Measurements from ENCODE around the gene SLC47A1. TPM values are rescaled to one million over a fixed set of nuclear protein-coding genes. Genes with fewer than 3 reads are reported as not detected.

SLC47A1 gene
- total and polyA plus RNA-seq, 2 of the 13 experiments (the other 11 are each of a cell fraction or from before 2014, with no cell fraction given), result 42.1 to 67.5 TPM

GRCh38 chr17:19568016-19568350 is 34.3 kb downstream of the SLC47A1 start:
- H3K4me2 ChIP-seq (ENCODE audit: low read depth, low read length), result no peak overlapping the region
- H3K4me1 ChIP-seq (ENCODE audit: insufficient read depth, low read length), result no peaks in the 10 kb centered on the region
- H3K27me3 ChIP-seq (ENCODE audit: control insufficient read depth in 1 of 2, insufficient read depth in 2 of 2, low read length in 2 of 2), result no peaks in the 10 kb centered on the region
- WGBS (ENCODE audit: low lambda C conversion rate), result 100% methylated on average over 1 of the region's 1 CpG
- FAIRE-seq, result no peak
- no peak for TF ChIP-seq ZNF329 (CRISPR knock-in tag; IDR thresholded peaks at IDR 0.05; ENCODE audit: low read depth)
- TF ChIP-seq ZNF33A (CRISPR knock-in tag; IDR thresholded peaks at IDR 0.05; ENCODE audit: borderline replicate concordance), result no peak
- no peak for TF ChIP-seq ZNF878 (CRISPR knock-in tag; IDR thresholded peaks at IDR 0.05)
- TF ChIP-seq SPEN (CRISPR knock-in tag; IDR thresholded peaks at IDR 0.05; ENCODE audit: low read depth), result no peak
- no peak for TF ChIP-seq PRDM15 (CRISPR knock-in tag; IDR thresholded peaks at IDR 0.05)
- TF ChIP-seq PCBP1 (IDR thresholded peaks at IDR 0.05; ENCODE audit: borderline replicate concordance, low read depth, low read length), result no peak
- TF ChIP-seq LBX2 (CRISPR knock-in tag; IDR thresholded peaks at IDR 0.05; ENCODE audit: borderline replicate concordance), result no peak
- no peak for TF ChIP-seq TOPORS (CRISPR knock-in tag; IDR thresholded peaks at IDR 0.05)
- TF ChIP-seq GABPA (IDR thresholded peaks at IDR 0.05; ENCODE audit: low read depth, low read length), result no peak
- TF ChIP-seq GABPA (CRISPR knock-in tag; IDR thresholded peaks at IDR 0.05; ENCODE audit: low read depth), result no peak
- no peak for TF ChIP-seq CBX2 (IDR thresholded peaks at IDR 0.05; ENCODE audit: low read depth, low read length)
- TF ChIP-seq CBX2 (CRISPR knock-in tag; IDR thresholded peaks at IDR 0.05; ENCODE audit: low read depth), result no peak
- TF ChIP-seq GMEB2 (CRISPR knock-in tag; IDR thresholded peaks at IDR 0.05; ENCODE audit: low read depth), result no peak
- no peak for TF ChIP-seq CHD4 (IDR thresholded peaks at IDR 0.05; ENCODE audit: borderline replicate concordance, low read length)
- TF ChIP-seq NONO (IDR thresholded peaks at IDR 0.05), result no peak
- TF ChIP-seq NONO (CRISPR knock-in tag; conservative IDR thresholded peaks at IDR 0.05), result no peak
- H4K20me1 ChIP-seq (ENCODE audit: insufficient read depth, low read length), result no peaks in the 10 kb centered on the region
- H3K36me3 ChIP-seq (replicated peaks in 1 of 2; ENCODE audit: control insufficient read depth in 1 of 2, insufficient read depth in 2 of 2, low read length in 2 of 2), result peaks cover 5 to 28% of the 10 kb centered on the region in 2 experiments
- H3K9me3 ChIP-seq (ENCODE audit: low read length), result no peaks in the 10 kb centered on the region
- no peak overlapping the region for H3K9ac ChIP-seq (ENCODE audit: insufficient read depth, low read depth, low read length)
- ChIA-PET CTCF (ENCODE audit: low intra/inter-chr PET ratio, low total read pairs) (no interaction called here), POLR2A (no interaction called here)
- H3K4me3 ChIP-seq (replicated peaks in 1 of 3; ENCODE audit: insufficient read depth in 1 of 3, low read depth in 2 of 3, low read length in 3 of 3), result no peak overlapping the region
- H3K27ac ChIP-seq (ENCODE audit: extremely low read length, insufficient read depth, low read length), result no peak overlapping the region
- DNase-seq (ENCODE audit: low spot score), result no peak
- in situ Hi-C loops (cut with HindIII; ENCODE audit: extremely low pct_ligation_motif_present, low pct_unique_long_range_greater_than_20kb), result no loop called here
- no peak for ATAC-seq
- H3K79me2 ChIP-seq (ENCODE audit: insufficient read depth, low read length), result no peaks in the 10 kb centered on the region
- H2AFZ ChIP-seq (ENCODE audit: low read length), result no peak overlapping the region
- intact Hi-C loops (cut with micrococcal nuclease; ENCODE audit: unreplicated experiment), result no loop called here
- no TSS peak for BruUV-seq (replicated peaks)
